Stomach (tissue), 19 donors: ENCODE measurements around the gene GLIPR1. TPM values are rescaled to one million over a fixed set of nuclear protein-coding genes. Genes with fewer than 3 reads are reported as not detected.
A peak's percentile ranks its signal among the peaks of the same experiment; 100 is the strongest.

ENCODE experiments used
- DNase-seq, 2 donors: peaks; one replicate each; pipeline versions ENCODE4 v3.0.0 to v3.0.0-alpha.2; 2013 to 2019
- H3K27ac ChIP-seq, 5 donors: fragments of 200-600 bp in 4 of 5; sonication (generic) in 4 of 5; one replicate each; pipeline ENCODE4 v1.5.1; 2013 to 2019; ENCODE audit warnings: mild to moderate bottlenecking in 1 of 5, moderate library complexity in 1 of 5
- H3K27me3 ChIP-seq, 3 donors: fragments of 200-600 bp; sonication (generic); one replicate each; pipeline ENCODE4 v1.5.1; 2017 to 2019; ENCODE audit warnings: mixed run types in 1 of 3
- H3K36me3 ChIP-seq, 4 donors: fragments of 200-600 bp; sonication (generic); 1 replicate in 3 of 4; 2 replicates in 1 of 4; pipeline ENCODE4 v1.5.1; 2016 to 2019
- H3K4me1 ChIP-seq, 4 donors: fragments of 200-600 bp; sonication (generic); one replicate each; pipeline ENCODE4 v1.5.1; 2016 to 2019
- H3K4me3 ChIP-seq, 4 donors: fragments of 200-600 bp; sonication (generic) in 3 of 4; one replicate each; pipeline ENCODE4 v1.5.1; 2016 to 2019; ENCODE audit warnings: mild to moderate bottlenecking in 1 of 4
- H3K9me3 ChIP-seq, 4 donors: fragments of 200-600 bp; sonication (generic); one replicate each; pipeline ENCODE4 v1.5.1; 2016 to 2019
- EP300 ChIP-seq: sonication (generic); formaldehyde crosslinking; IDR thresholded peaks from one replicate; pipeline ENCODE4 v1.6.1; 2017; ENCODE audit warnings: antibody characterized with exemption
- POLR2A ChIP-seq, 4 donors: fragments of 450-650 bp; IDR thresholded peaks; one replicate each; pipeline ENCODE4 v1.6.1; 2016; ENCODE audit warnings: antibody characterized with exemption in 4 of 4, control low read depth in 2 of 4, mild to moderate bottlenecking in 1 of 4, moderate library complexity in 1 of 4
- POLR2AphosphoS5 ChIP-seq, 3 donors: sonication (generic); formaldehyde crosslinking; IDR thresholded peaks; one replicate each; pipeline ENCODE4 v1.6.1; 2016; ENCODE audit warnings: antibody characterized with exemption in 3 of 3
- WGBS, 5 donors: extraction: QIAGEN DNeasy Blood & Tissue Kit in 3 of 5; methylation state at CpG; one replicate each; pipeline versions ENCODE4 v1.1.5 to v1.1.7; 2013 to 2018; 5-methylcytosine and 5-hydroxymethylcytosine counted together
- intact Hi-C: fragments of 100-400 bp; cut with DNase I; formaldehyde crosslinking; loops from one replicate; pipeline ENCODE4 v1.15.1; 2023; ENCODE audit warnings: low total_unique reads
- long read RNA-seq, 10 donors: transcript quantifications; one replicate each; lab custom pipeline, GENCODE V29; 2026
- polyA plus RNA-seq, 3 donors: library from polyadenylated mRNA; stranded (reverse); fragments of 200-250 nt; gene quantifications; one replicate each; pipeline ENCODE4 v1.2.3, GENCODE V29; 2013
- total RNA-seq, 5 donors: library from RNA; depleted of rRNA; stranded (reverse); fragments of >200 nt; gene quantifications; one replicate each; pipeline versions ENCODE4 v1.1.0 to v1.2.3, GENCODE V29; 2014 to 2016
- TF ChIP-seq, protein P1 (sequence below), 7 experiments: fragments of 450-650 bp in 4 of 7; fragments of 200-600 bp in 3 of 7; sonication (generic) in 3 of 7; IDR thresholded peaks; one replicate each; pipeline ENCODE4 v1.5.1; 2016 to 2019; ENCODE audit warnings: antibody characterized with exemption in 7 of 7, control low read depth in 2 of 7, mild to moderate bottlenecking in 1 of 7
- donor health status: healthy with polysubstance abuse.
- donor health status: Bipolar disorder and iron deficiency.
- donor health status: healthy.

GLIPR1 gene
- total RNA-seq (1 to 10 TPM in 4 of 5 donors, under 1 TPM in 1; 0.87 to 9.0 (median 5.4) TPM), polyA plus RNA-seq (1 to 10 TPM; 3.2 to 4.6 (median 4.4) TPM)
- long read RNA-seq, donor 1, full-length matches to known transcripts, result 2 of 2 reads
- long read RNA-seq, donor 1, partial matches to known transcripts, result 0 of 2 reads
- long read RNA-seq, donor 1, other reads (novel, unspliced or antisense), result 0 of 2 reads
- long read RNA-seq, donor 2, result 0 reads
- long read RNA-seq, donor 3, result 0 reads
- long read RNA-seq, donor 4, full-length matches to known transcripts, result 1 of 1 reads
- long read RNA-seq, donor 4, partial matches to known transcripts, result 0 of 1 reads
- long read RNA-seq, donor 4, other reads (novel, unspliced or antisense), result 0 of 1 reads
- long read RNA-seq, donor 5, full-length matches to known transcripts, result 3 of 51 reads
- long read RNA-seq, donor 5, partial matches to known transcripts, result 30 of 51 reads
- long read RNA-seq, donor 5, other reads (novel, unspliced or antisense), result 18 of 51 reads
- long read RNA-seq, donor 6, full-length matches to known transcripts, result 4 of 163 reads
- long read RNA-seq, donor 6, partial matches to known transcripts, result 103 of 163 reads
- long read RNA-seq, donor 6, other reads (novel, unspliced or antisense), result 56 of 163 reads
- long read RNA-seq, donor 7, full-length matches to known transcripts, result 4 of 4 reads
- long read RNA-seq, donor 7, partial matches to known transcripts, result 0 of 4 reads
- long read RNA-seq, donor 7, other reads (novel, unspliced or antisense), result 0 of 4 reads
- long read RNA-seq, donor 8, partial matches to known transcripts, result 30 of 30 reads
- long read RNA-seq, donor 8, other reads (novel, unspliced or antisense), result 0 of 30 reads
- long read RNA-seq, donor 9, full-length matches to known transcripts, result 1 of 72 reads
- long read RNA-seq, donor 9, partial matches to known transcripts, result 53 of 72 reads
- long read RNA-seq, donor 9, other reads (novel, unspliced or antisense), result 18 of 72 reads
- long read RNA-seq, donor 10, result 0 reads

GRCh38 chr12:75480469-75480949 lies at the start of gene GLIPR1:
Gene GLIPR1, plus strand, starts transcription at chr12:75480755. Its CDS starts 126 bp downstream, at chr12:75480881.
- intact Hi-C loops, result no loop called here
- peak within 1 kb of the TSS; percentile 38 to 86 (median 85) for H3K27ac ChIP-seq
- H3K36me3 ChIP-seq, result no peaks in the 10 kb centered on the region
- peaks cover 0 to 43% (median 13%) of the 10 kb centered on the region in 4 donors for H3K4me1 ChIP-seq
- 15 to 35% (median 32%) methylated on average over 8 of the region's 8 CpGs for WGBS, 5 donors
- H3K4me3 ChIP-seq, result peak within 1 kb of the TSS; percentile 44 to 48 (median 46)
- no peaks in the 10 kb centered on the region for H3K27me3 ChIP-seq
- DNase-seq, result peak; percentile 57 to 82
- no peaks in the 10 kb centered on the region for H3K9me3 ChIP-seq
- TF ChIP-seq, protein P1, sequence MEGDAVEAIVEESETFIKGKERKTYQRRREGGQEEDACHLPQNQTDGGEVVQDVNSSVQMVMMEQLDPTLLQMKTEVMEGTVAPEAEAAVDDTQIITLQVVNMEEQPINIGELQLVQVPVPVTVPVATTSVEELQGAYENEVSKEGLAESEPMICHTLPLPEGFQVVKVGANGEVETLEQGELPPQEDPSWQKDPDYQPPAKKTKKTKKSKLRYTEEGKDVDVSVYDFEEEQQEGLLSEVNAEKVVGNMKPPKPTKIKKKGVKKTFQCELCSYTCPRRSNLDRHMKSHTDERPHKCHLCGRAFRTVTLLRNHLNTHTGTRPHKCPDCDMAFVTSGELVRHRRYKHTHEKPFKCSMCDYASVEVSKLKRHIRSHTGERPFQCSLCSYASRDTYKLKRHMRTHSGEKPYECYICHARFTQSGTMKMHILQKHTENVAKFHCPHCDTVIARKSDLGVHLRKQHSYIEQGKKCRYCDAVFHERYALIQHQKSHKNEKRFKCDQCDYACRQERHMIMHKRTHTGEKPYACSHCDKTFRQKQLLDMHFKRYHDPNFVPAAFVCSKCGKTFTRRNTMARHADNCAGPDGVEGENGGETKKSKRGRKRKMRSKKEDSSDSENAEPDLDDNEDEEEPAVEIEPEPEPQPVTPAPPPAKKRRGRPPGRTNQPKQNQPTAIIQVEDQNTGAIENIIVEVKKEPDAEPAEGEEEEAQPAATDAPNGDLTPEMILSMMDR (IDR thresholded peaks at IDR 0.05), result no peak
- TF ChIP-seq POLR2AphosphoS5 (IDR thresholded peaks at IDR 0.05), result peak; percentile 73 to 89 (median 85)

DNA sequence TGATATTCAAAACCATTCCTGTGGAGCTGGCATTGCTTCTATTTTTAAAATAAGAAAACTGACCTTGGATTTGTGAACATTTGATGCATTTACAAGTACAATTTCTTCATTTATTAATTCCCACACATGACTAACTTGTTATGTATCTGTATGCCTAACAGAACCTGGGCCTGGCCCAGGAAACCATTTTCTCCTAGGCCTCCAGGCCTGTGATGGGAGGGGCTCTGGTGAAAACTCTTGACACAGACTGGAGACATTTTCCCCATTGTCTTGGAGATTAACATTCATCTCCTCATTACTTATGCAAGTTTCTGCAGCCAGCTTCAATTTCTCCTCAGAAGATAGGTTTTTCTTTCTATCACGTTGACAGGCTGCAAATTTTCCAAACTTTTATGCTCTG lies 47.6 kb upstream of the GLIPR1 start:
- Histone ChIP-seq H3K9me3 (peaks cover 3 to 36% (median 21%) of the 10 kb centered on the region in 4 donors), H3K36me3 (no peaks in the 10 kb centered on the region), H3K4me3 (no peak overlapping the region), H3K4me1 (no peaks in the 10 kb centered on the region), H3K27me3 (no peaks in the 10 kb centered on the region), H3K27ac (no peak overlapping the region)
- DNase-seq, result no peak
- 60 to 65% (median 62%) methylated on average over 1 of the region's 1 CpG for WGBS, 5 donors
- TF ChIP-seq POLR2AphosphoS5 (IDR thresholded peaks at IDR 0.05) (no peak), POLR2A (IDR thresholded peaks at IDR 0.05) (no peak), EP300 (no peak)
- TF ChIP-seq, protein P1 (IDR thresholded peaks at IDR 0.05), result no peak
- intact Hi-C loops, result no loop called here

GRCh38 chr12:75437564-75437963 lies 43.0 kb upstream of the GLIPR1 start:
- intact Hi-C loops, result no loop called here
- TF ChIP-seq, protein P1 (IDR thresholded peaks at IDR 0.05), result no peak
- TF ChIP-seq POLR2AphosphoS5 (IDR thresholded peaks at IDR 0.05) (no peak), EP300 (no peak), POLR2A (IDR thresholded peaks at IDR 0.05) (no peak)
- 53 to 69% (median 63%) methylated on average over 2 of the region's 2 CpGs for WGBS, 5 donors

More at GRCh38 chr12:75437564-75437963, 43.0 kb upstream of the GLIPR1 start:
- no peak for DNase-seq
- Histone ChIP-seq H3K4me3 (no peak overlapping the region), H3K27ac (no peak overlapping the region), H3K4me1 (no peaks in the 10 kb centered on the region), H3K27me3 (no peaks in the 10 kb centered on the region), H3K9me3 (peaks cover 0 to 45% (median 9%) of the 10 kb centered on the region in 4 donors), H3K36me3 (no peaks in the 10 kb centered on the region)
